Measurements from ENCODE around the gene HCRT. TPM values are rescaled to one million over a fixed set of nuclear protein-coding genes. Genes with fewer than 3 reads are reported as not detected.
A peak's percentile ranks its signal among the peaks of the same experiment; 100 is the strongest.

The HCRT gene
- total RNA-seq, 1 experiment from 2014 or later = not detected

- Histone ChIP-seq H3K27ac (ENCODE audit: low read depth, low read length, poor library complexity, severe bottlenecking) (no peak overlapping the region), H3K9me3 (ENCODE audit: low read depth, low read length, poor library complexity, severe bottlenecking) (no peaks in the 10 kb centered on the region), H3K4me3 (ENCODE audit: low read depth, low read length, poor library complexity, severe bottlenecking) (no peak overlapping the region), H3K36me3 (ENCODE audit: insufficient read depth, low read length, poor library complexity, severe bottlenecking) (no peaks in the 10 kb centered on the region), H3K27me3 (replicated peaks; ENCODE audit: insufficient read depth, low read depth, low read length, poor library complexity) (no peaks in the 10 kb centered on the region), H3K4me1 (ENCODE audit: insufficient read depth, low read length, poor library complexity, severe bottlenecking) (no peaks in the 10 kb centered on the region)
- intact Hi-C loops (cut with micrococcal nuclease; ENCODE audit: unreplicated experiment) = no loop called here
- TF ChIP-seq EZH2 (IDR thresholded peaks at IDR 0.05; ENCODE audit: borderline replicate concordance, low read depth, low read length, poor library complexity, severe bottlenecking) = no peak
- TF ChIP-seq CTCF (conservative IDR thresholded peaks at IDR 0.05; ENCODE audit: low read depth, low read length) = no peak
- BruUV-seq (replicated peaks) = no TSS peak
- ChIA-PET CTCF (interaction anchor here (0.6 kb wide), 1 partner anchor 1938 kb away, joined by 4 read pairs; no protein-coding TSS in a partner anchor), POLR2A (ENCODE audit: low non-redundant PET) (no interaction called here)
- no peak for DNase-seq (ENCODE audit: low spot score)
Measured at GRCh38 chr17:42160531-42160910, 24.7 kb downstream of the HCRT start.

- Histone ChIP-seq H3K27ac (ENCODE audit: low read depth, low read length, poor library complexity, severe bottlenecking) (no peak overlapping the region), H3K36me3 (ENCODE audit: insufficient read depth, low read length, poor library complexity, severe bottlenecking) (no peaks in the 10 kb centered on the region), H3K9me3 (ENCODE audit: low read depth, low read length, poor library complexity, severe bottlenecking) (no peaks in the 10 kb centered on the region), H3K4me3 (ENCODE audit: low read depth, low read length, poor library complexity, severe bottlenecking) (no peak overlapping the region), H3K27me3 (replicated peaks; ENCODE audit: insufficient read depth, low read depth, low read length, poor library complexity) (no peaks in the 10 kb centered on the region), H3K4me1 (ENCODE audit: insufficient read depth, low read length, poor library complexity, severe bottlenecking) (no peaks in the 10 kb centered on the region)
- ChIA-PET POLR2A (ENCODE audit: low non-redundant PET) (no interaction called here), CTCF (no interaction called here)
- no peak for TF ChIP-seq EZH2 (IDR thresholded peaks at IDR 0.05; ENCODE audit: borderline replicate concordance, low read depth, low read length, poor library complexity, severe bottlenecking)
- TF ChIP-seq CTCF (conservative IDR thresholded peaks at IDR 0.05; ENCODE audit: low read depth, low read length) = no peak
- intact Hi-C loops (cut with micrococcal nuclease; ENCODE audit: unreplicated experiment) = no loop called here
- BruUV-seq (replicated peaks) = no TSS peak
- no peak for DNase-seq (ENCODE audit: low spot score)
Measured at GRCh38 chr17:42159796-42160530, 25.3 kb downstream of the HCRT start.

GRCh38 chr17:42155614-42156045, 29.6 kb downstream of the HCRT start:
- CTCF ChIA-PET = no interaction called here
- Histone ChIP-seq H3K27me3 (replicated peaks; ENCODE audit: insufficient read depth, low read depth, low read length, poor library complexity) (no peaks in the 10 kb centered on the region), H3K9me3 (ENCODE audit: low read depth, low read length, poor library complexity, severe bottlenecking) (no peaks in the 10 kb centered on the region), H3K4me1 (ENCODE audit: insufficient read depth, low read length, poor library complexity, severe bottlenecking) (no peaks in the 10 kb centered on the region), H3K27ac (ENCODE audit: low read depth, low read length, poor library complexity, severe bottlenecking) (no peak overlapping the region), H3K36me3 (ENCODE audit: insufficient read depth, low read length, poor library complexity, severe bottlenecking) (no peaks in the 10 kb centered on the region), H3K4me3 (ENCODE audit: low read depth, low read length, poor library complexity, severe bottlenecking) (peak overlapping the region; percentile 88)
- intact Hi-C loops (cut with micrococcal nuclease; ENCODE audit: unreplicated experiment) = no loop called here
- TF ChIP-seq CTCF (conservative IDR thresholded peaks at IDR 0.05; ENCODE audit: low read depth, low read length) (no peak), EZH2 (IDR thresholded peaks at IDR 0.05; ENCODE audit: borderline replicate concordance, low read depth, low read length, poor library complexity, severe bottlenecking) (no peak)
- no peak for DNase-seq (ENCODE audit: low spot score)
- no TSS peak for BruUV-seq (replicated peaks)
- POLR2A ChIA-PET (ENCODE audit: low non-redundant PET) = no interaction called here
